ENCODE results near the gene ZFY. TPM values are rescaled to one million over a fixed set of nuclear protein-coding genes. Genes with fewer than 3 reads are reported as not detected.

ZFY gene
- total RNA-seq, 8 experiments from 2014 or later: 4.1 to 11.2 (median 9.7) TPM; not detected in 2

Other genes starting within 250 kb of the ZFY start
- gene SRY, start 147.7 kb upstream of the ZFY start, total RNA-seq: 1 to 10 TPM in 5 of 8 experiments, not detected in 3; 1.3 to 3.1 (median 2.2) TPM
- gene RPS4Y1, start 93.8 kb upstream of the ZFY start, total RNA-seq: 100 to 1,000 TPM in 6 of 8 experiments, not detected in 2; 263 to 473 (median 336) TPM